HepG2 (cell line): ENCODE data around the gene CIROP. TPM values are rescaled to one million over a fixed set of nuclear protein-coding genes. Genes with fewer than 3 reads are reported as not detected.

Source experiments
- ATAC-seq: fragments of 200-7000 bp; cut with Tn5 transposase; 3 replicates; pipeline ENCODE4 v1.9.1; 2020; ENCODE audit warnings: mild to moderate bottlenecking, moderate library complexity
- BruUV-seq: library from RNA; stranded (reverse); fragments of 400-500 nt; replicated peaks from 2 replicates; lab custom pipeline; 2021; lab: Mats Ljungman, UMichigan
- CTCF ChIA-PET: fragments of 300-600 bp; formaldehyde crosslinking; extraction: SDS; loops from one replicate; lab custom pipeline; 2021; ENCODE audit warnings: low total read pairs, inconsistent platforms, low intra/inter-chr PET ratio; lab: Yijun Ruan, JAX
- POLR2A ChIA-PET: fragments of 350-600 bp; sonication (Branson Sonifier 250); formaldehyde crosslinking; loops from one replicate; lab custom pipeline; 2020; ENCODE audit warnings: antibody characterized with exemption, inconsistent platforms; lab: Yijun Ruan, JAX
- DNase-seq: peaks from one replicate; pipeline ENCODE4 v3.0.0-alpha.2; 2015; ENCODE audit warnings: low spot score
- FAIRE-seq: peaks from 3 replicates; lab custom pipeline; 2011; peaks lifted over from hg19 to GRCh38; lab: Jason Lieb, UNC
- H2AFZ ChIP-seq: one replicate; pipeline ENCODE4 v1.6.1; 2011; ENCODE audit warnings: low read length, inconsistent platforms
- H3K27ac ChIP-seq: fragments of 300-600 bp; 3 replicates; pipeline ENCODE4 v1.8.0; 2011; ENCODE audit warnings: mixed run types, mild to moderate bottlenecking, mixed read lengths, low read length, inconsistent platforms; ENCODE audit not compliant: insufficient read depth; ENCODE audit errors: extremely low read length
- H3K27me3 ChIP-seq, 2 experiments: fragments of 200-600 bp in 1 of 2; 2 replicates in 1 of 2; 3 replicates in 1 of 2; pipeline versions ENCODE4 v1.6.0 to v1.8.0; 2011; ENCODE audit warnings: low read length in 2 of 2, mild to moderate bottlenecking in 2 of 2, moderate library complexity in 2 of 2, inconsistent platforms in 1 of 2; ENCODE audit not compliant: insufficient read depth in 2 of 2, control insufficient read depth in 1 of 2
- H3K36me3 ChIP-seq, 2 experiments: fragments of 200-600 bp in 1 of 2; replicated peaks in 1 of 2; 2 replicates in 1 of 2; 3 replicates in 1 of 2; pipeline versions ENCODE4 v1.5.1 to v1.8.0; 2011; ENCODE audit warnings: low read length in 2 of 2, inconsistent platforms in 1 of 2; ENCODE audit not compliant: insufficient read depth in 2 of 2, control insufficient read depth in 1 of 2
- H3K4me1 ChIP-seq: 2 replicates; pipeline ENCODE4 v1.5.1; 2012; ENCODE audit warnings: low read length, inconsistent platforms; ENCODE audit not compliant: insufficient read depth
- H3K4me2 ChIP-seq: 2 replicates; pipeline ENCODE4 v1.6.0; 2011; ENCODE audit warnings: low read depth, low read length, inconsistent platforms
- H3K4me3 ChIP-seq, 3 experiments: fragments of 200-600 bp in 1 of 3; sonication (generic), shearing (Covaris generic) in 1 of 3; replicated peaks in 1 of 3; 2 replicates each; pipeline ENCODE4 v1.5.1; 2011 to 2016; ENCODE audit warnings: low read length in 3 of 3, inconsistent platforms in 2 of 3, low read depth in 2 of 3, mild to moderate bottlenecking in 2 of 3, control low read depth in 1 of 3, mixed read lengths in 1 of 3; ENCODE audit not compliant: insufficient read depth in 1 of 3
- H3K79me2 ChIP-seq: one replicate; pipeline ENCODE4 v1.6.1; 2011; ENCODE audit warnings: low read length, inconsistent platforms; ENCODE audit not compliant: insufficient read depth
- H3K9ac ChIP-seq: 2 replicates; pipeline ENCODE4 v1.6.0; 2011; ENCODE audit warnings: mild to moderate bottlenecking, low read depth, low read length, inconsistent platforms; ENCODE audit not compliant: insufficient read depth
- H3K9me3 ChIP-seq: 2 replicates; pipeline ENCODE4 v1.5.1; 2012; ENCODE audit warnings: mild to moderate bottlenecking, low read length
- H4K20me1 ChIP-seq: 2 replicates; pipeline ENCODE4 v1.6.0; 2011; ENCODE audit warnings: inconsistent platforms, mild to moderate bottlenecking, low read length, moderate library complexity; ENCODE audit not compliant: insufficient read depth
- CREB1 ChIP-seq, 2 experiments: fragments of 450-650 bp in 1 of 2; IDR thresholded peaks; 2 replicates each; pipeline ENCODE4 v1.6.1; 2016 to 2017; ENCODE audit warnings: control low read depth in 1 of 2, mild to moderate bottlenecking in 1 of 2, missing compliant biosample characterization in 1 of 2, missing genetic modification characterization in 1 of 2
- MAFK ChIP-seq, 2 experiments: IDR thresholded peaks in 1 of 2; conservative IDR thresholded peaks in 1 of 2; 2 replicates each; pipeline ENCODE4 v1.6.1; 2011; ENCODE audit warnings: improper control_type of control experiment in 2 of 2, low read length in 2 of 2
- ZFAT ChIP-seq: sonication (generic); formaldehyde crosslinking; conservative IDR thresholded peaks from 2 replicates; pipeline ENCODE4 v1.8.1; 2023; ENCODE audit warnings: missing genetic modification reagents, inconsistent platforms
- ZNF670 ChIP-seq: sonication (generic); formaldehyde crosslinking; IDR thresholded peaks from 2 replicates; pipeline ENCODE4 v1.8.0; 2022; ENCODE audit warnings: mild to moderate bottlenecking, missing genetic modification reagents, borderline replicate concordance
- WGBS: methylation state at CpG from one replicate; pipeline ENCODE4 v1.1.6; 2017; ENCODE audit warnings: low lambda C conversion rate; 5-methylcytosine and 5-hydroxymethylcytosine counted together
- in situ Hi-C: cut with HindIII; loops from 2 replicates; pipeline ENCODE4 v1.10.0; 2017; ENCODE audit warnings: low pct_unique_long_range_greater_than_20kb; ENCODE audit not compliant: extremely low pct_ligation_motif_present
- intact Hi-C: fragments of 100-400 bp; cut with micrococcal nuclease; formaldehyde crosslinking; loops from one replicate; pipeline ENCODE4 v1.10.0; 2022; ENCODE audit not compliant: unreplicated experiment
- polyA plus RNA-seq, 8 experiments: library from polyadenylated mRNA; depleted of rRNA in 3 of 8; stranded (reverse) in 7 of 8; unstranded in 1 of 8; fragments of >200 nt; fragmentation: Illumina TruSeq in 4 of 8; extraction: Trizol in 4 of 8; gene quantifications; 2 replicates each; pipeline versions ENCODE4 v1.2.1 to v1.2.3, GENCODE V29; 2011 to 2016; ENCODE audit warnings: low read depth in 4 of 8, missing spikeins in 1 of 8, mixed read lengths in 1 of 8; ENCODE audit not compliant: insufficient read depth in 1 of 8
- total RNA-seq, 5 experiments: library from RNA; depleted of rRNA; stranded (reverse); fragments of >200 nt; fragmentation: Illumina TruSeq; extraction: Trizol; gene quantifications; 2 replicates each; pipeline ENCODE4 v1.2.3, GENCODE V29; 2016; ENCODE audit warnings: low read depth in 1 of 5
- TF ChIP-seq, protein P1 (sequence below): sonication (generic); formaldehyde crosslinking; IDR thresholded peaks from 2 replicates; pipeline ENCODE4 v1.5.1; 2020; ENCODE audit warnings: missing genetic modification reagents, mild to moderate bottlenecking, borderline replicate concordance

The CIROP gene
- total and polyA plus RNA-seq, 2 of the 13 experiments (the other 11 are each of a cell fraction or from before 2014, with no cell fraction given): 0.07 TPM; not detected in 1

DNA sequence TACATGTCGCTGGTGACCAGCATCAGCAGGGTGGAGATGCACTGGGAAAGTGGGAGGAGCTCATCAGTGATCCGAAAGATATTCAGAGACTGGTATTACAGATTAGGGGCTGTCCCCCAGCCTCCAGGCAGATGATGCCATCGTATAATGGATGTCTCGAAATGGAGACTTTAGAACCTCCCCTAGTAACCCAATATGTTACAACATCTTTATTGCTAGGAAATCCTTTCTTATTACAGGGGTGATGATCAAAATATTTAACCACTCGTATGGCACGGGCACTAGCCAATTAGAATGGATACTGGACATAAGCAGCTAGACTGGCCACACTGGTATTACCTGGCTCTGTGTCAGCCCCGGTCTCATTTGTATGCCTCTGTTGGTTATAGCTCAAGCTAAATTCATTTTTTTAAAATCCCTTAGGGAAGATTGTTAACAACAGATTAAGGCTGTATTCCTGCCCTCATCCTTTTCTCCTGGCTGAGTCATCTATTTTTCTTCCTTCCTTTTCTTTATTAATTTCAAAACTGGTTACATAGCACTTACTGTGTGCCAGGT, 25.0 kb upstream of the CIROP start:
- POLR2A ChIA-PET: interaction anchor here (1.5 kb wide), 1 partner anchor 35 kb away, joined by 4 read pairs; the partner anchor contains the start of genes ACIN1 and C14orf119

DNA sequence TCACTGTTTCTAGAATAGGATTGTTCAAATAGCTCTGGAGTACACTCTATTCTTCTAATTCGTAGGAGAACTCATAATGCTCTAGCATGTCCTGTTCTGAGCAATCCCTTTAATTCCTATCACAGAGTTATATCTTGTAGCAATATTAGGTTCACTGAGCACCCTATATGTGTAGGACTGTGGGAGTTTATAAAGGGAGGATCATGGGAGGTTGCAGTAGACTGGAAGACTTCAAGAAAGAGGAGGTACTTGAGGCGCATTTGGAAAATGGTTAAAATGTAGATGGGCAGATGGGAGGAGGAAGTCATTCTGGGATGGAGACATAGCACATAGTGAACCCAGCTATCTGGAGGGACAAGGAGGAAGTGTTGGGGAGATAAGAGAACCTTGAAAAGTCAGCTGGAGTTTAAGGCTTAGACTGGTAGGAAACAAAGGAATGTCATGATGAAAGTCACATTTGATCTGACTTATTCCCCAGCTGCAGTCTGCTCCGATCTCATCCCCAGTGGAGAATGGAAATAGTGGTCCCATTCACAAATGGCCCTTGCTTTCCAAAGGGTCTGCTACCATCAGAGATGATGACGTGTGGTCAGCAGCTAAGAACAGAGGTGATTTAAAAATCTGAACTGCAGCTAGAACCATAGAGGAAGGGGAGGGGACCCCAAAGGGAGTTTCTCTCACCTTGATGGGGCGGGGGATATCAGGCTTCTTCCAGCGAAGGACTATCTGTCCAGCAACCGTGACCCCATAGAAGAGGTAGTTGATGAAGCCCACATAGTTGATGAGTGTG, 24.4 kb upstream of the CIROP start:
- no peaks in the 10 kb centered on the region for H3K79me2 ChIP-seq

More for the DNA sequence above, 25.0 kb upstream of the CIROP start:
- H2AFZ ChIP-seq: no peak overlapping the region
- in situ Hi-C loops (no loop called here), intact Hi-C loops (no loop called here)
- H3K4me1 ChIP-seq: no peaks in the 10 kb centered on the region
- FAIRE-seq (no peak), ATAC-seq (no peak), DNase-seq (no peak)
- H3K4me3 ChIP-seq: no peak overlapping the region
- H3K36me3 ChIP-seq: no peaks in the 10 kb centered on the region
- no peak overlapping the region for H3K4me2 ChIP-seq
- H3K27ac ChIP-seq: no peak overlapping the region
- no peak for TF ChIP-seq ZNF670 (CRISPR knock-in tag)
- TF ChIP-seq ZFAT: no peak
- 0 out of 4 replicates have a peak, but pooled peaks of 1 of the 2 experiments have one; percentile 8 for TF ChIP-seq MAFK (conservative IDR thresholded peaks at IDR 0.05 in 1 of 2, IDR thresholded peaks at IDR 0.05 in 1 of 2; ENCODE audit: low read length in 2 of 2)
- no peak overlapping the region for H3K9ac ChIP-seq
- BruUV-seq: no TSS peak
- H3K27me3 ChIP-seq: peaks cover 26 to 67% of the 10 kb centered on the region in 2 experiments
- H3K79me2 ChIP-seq: no peaks in the 10 kb centered on the region
- CTCF ChIA-PET: interaction anchor here (1.0 kb wide), 1 partner anchor 9 kb away, joined by 3 read pairs; no protein-coding TSS in a partner anchor
- WGBS: 8% methylated on average over 7 of the region's 7 CpGs
- no peaks in the 10 kb centered on the region for H3K9me3 ChIP-seq
- no peaks in the 10 kb centered on the region for H4K20me1 ChIP-seq

More for the DNA sequence above, 24.4 kb upstream of the CIROP start:
- intact Hi-C loops (no loop called here), in situ Hi-C loops (no loop called here)
- H2AFZ ChIP-seq: no peak overlapping the region
- CTCF ChIA-PET: interaction anchor here (1.0 kb wide), 1 partner anchor 8 kb away, joined by 3 read pairs; no protein-coding TSS in a partner anchor
- H3K36me3 ChIP-seq: no peaks in the 10 kb centered on the region
- no peak for DNase-seq
- POLR2A ChIA-PET: interaction anchor here (1.5 kb wide), 1 partner anchor 34 kb away, joined by 4 read pairs; the partner anchor contains the start of genes ACIN1 and C14orf119
- TF ChIP-seq CREB1 (IDR thresholded peaks at IDR 0.05): peak; percentile 35
- no peak for TF ChIP-seq CREB1 (CRISPR knock-in tag; IDR thresholded peaks at IDR 0.05)
- TF ChIP-seq, protein P1, sequence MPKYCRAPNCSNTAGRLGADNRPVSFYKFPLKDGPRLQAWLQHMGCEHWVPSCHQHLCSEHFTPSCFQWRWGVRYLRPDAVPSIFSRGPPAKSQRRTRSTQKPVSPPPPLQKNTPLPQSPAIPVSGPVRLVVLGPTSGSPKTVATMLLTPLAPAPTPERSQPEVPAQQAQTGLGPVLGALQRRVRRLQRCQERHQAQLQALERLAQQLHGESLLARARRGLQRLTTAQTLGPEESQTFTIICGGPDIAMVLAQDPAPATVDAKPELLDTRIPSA (CRISPR knock-in tag): no peak
- H3K27me3 ChIP-seq: peaks cover 31 to 74% of the 10 kb centered on the region in 2 experiments
- H3K4me1 ChIP-seq: no peaks in the 10 kb centered on the region
- no peak overlapping the region for H3K9ac ChIP-seq
- no peak for ATAC-seq
- no peak overlapping the region for H3K27ac ChIP-seq
- no peak overlapping the region for H3K4me3 ChIP-seq
- BruUV-seq: no TSS peak
- no peaks in the 10 kb centered on the region for H4K20me1 ChIP-seq
- 6% methylated on average over 7 of the region's 7 CpGs for WGBS
- no peak overlapping the region for H3K4me2 ChIP-seq
- peak; percentile 51 for FAIRE-seq
- no peaks in the 10 kb centered on the region for H3K9me3 ChIP-seq
